ENCODE measurements around the gene LBP.
"Not testable (repeated sequence)": the region's sequence is repeated elsewhere in the genome, so short reads cannot be mapped to it uniquely, and the experiment has no call there.

The LBP gene

DNA sequence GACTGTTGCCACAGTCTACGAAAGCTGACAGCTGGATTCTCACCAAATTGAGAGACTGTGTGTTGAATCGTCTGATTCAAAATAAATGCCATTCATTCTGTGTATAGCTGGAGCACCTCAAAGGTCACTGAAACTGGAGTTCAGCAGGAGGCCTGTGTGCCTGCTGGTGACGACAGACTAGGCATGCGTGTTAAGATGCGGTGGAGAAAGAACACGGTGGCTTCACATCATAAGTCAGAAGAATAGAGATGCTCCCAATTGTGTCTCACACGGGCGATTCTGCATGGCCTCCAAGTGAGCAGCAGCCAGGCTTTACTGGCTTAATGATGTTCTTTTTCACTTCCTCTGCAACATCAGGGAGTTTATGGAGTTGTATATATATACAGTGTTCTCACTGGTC lies 56.5 kb downstream of the LBP start:
- no peak overlapping the region for H3K4me3 ChIP-seq (replicated peaks; ENCODE audit: low read depth, low read length)
- no peaks in the 10 kb centered on the region for H3K36me3 ChIP-seq (ENCODE audit: control insufficient read depth, insufficient read depth, low read length)
- TF ChIP-seq, protein P1, sequence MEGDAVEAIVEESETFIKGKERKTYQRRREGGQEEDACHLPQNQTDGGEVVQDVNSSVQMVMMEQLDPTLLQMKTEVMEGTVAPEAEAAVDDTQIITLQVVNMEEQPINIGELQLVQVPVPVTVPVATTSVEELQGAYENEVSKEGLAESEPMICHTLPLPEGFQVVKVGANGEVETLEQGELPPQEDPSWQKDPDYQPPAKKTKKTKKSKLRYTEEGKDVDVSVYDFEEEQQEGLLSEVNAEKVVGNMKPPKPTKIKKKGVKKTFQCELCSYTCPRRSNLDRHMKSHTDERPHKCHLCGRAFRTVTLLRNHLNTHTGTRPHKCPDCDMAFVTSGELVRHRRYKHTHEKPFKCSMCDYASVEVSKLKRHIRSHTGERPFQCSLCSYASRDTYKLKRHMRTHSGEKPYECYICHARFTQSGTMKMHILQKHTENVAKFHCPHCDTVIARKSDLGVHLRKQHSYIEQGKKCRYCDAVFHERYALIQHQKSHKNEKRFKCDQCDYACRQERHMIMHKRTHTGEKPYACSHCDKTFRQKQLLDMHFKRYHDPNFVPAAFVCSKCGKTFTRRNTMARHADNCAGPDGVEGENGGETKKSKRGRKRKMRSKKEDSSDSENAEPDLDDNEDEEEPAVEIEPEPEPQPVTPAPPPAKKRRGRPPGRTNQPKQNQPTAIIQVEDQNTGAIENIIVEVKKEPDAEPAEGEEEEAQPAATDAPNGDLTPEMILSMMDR (IDR thresholded peaks at IDR 0.05; ENCODE audit: insufficient read depth, low read length, poor library complexity, severe bottlenecking): no peak
- H3K27me3 ChIP-seq (replicated peaks; ENCODE audit: control insufficient read depth, insufficient read depth, low read length): no peaks in the 10 kb centered on the region
- DNase-seq (ENCODE audit: extremely low read depth, insufficient read length): no peak

DNA sequence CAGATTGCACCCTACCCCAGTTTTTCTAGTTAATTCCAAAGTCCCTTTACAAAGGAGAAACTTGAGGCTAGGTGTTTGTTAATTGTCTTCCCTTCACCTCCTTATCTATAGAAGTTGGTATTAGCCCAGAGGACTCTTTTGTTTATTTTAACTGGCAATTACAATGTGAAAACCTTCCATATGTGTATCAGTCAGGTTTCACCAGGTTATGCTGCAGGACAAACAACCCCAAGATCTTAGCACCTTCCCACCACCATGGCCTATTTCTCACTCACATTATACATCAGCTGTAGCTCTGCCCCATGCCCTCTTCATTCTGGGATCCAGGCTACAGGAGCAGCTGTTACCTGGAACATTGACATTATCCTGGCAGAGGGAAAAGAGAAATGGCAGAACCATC lies 57.7 kb downstream of the LBP start:
- H3K36me3 ChIP-seq (ENCODE audit: control insufficient read depth, insufficient read depth, low read length): no peaks in the 10 kb centered on the region; the same call in 1 of the 2 replicates
- TF ChIP-seq, protein P1 (IDR thresholded peaks at IDR 0.05; ENCODE audit: insufficient read depth, low read length, poor library complexity, severe bottlenecking): no peak
- H3K4me3 ChIP-seq (replicated peaks; ENCODE audit: low read depth, low read length): no peak overlapping the region
- no peak for DNase-seq (ENCODE audit: extremely low read depth, insufficient read length)
- H3K27me3 ChIP-seq (replicated peaks; ENCODE audit: control insufficient read depth, insufficient read depth, low read length): no peaks in the 10 kb centered on the region

DNA sequence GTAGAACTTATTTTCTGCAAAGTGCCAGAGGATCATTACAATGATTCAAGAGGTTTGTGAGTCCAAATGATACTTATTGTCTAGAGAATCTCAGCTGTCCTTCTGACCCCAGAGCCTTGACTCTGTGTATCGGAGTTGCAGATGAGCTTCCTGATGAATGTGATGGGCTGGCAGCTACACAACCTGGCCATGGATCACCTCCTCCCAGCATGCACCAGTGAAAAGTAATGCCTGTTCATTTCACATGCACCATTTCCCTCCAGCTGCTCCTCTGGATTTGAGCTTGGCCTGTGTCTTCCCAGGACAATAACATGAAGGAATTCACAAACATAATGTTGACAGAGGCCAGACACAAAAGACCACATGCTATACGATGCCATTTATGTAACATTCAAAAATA lies 58.9 kb downstream of the LBP start:
- DNase-seq (ENCODE audit: extremely low read depth, insufficient read length): no peak
- Histone ChIP-seq H3K4me3 (replicated peaks; ENCODE audit: low read depth, low read length) (no peak overlapping the region), H3K27me3 (replicated peaks; ENCODE audit: control insufficient read depth, insufficient read depth, low read length) (no peaks in the 10 kb centered on the region), H3K36me3 (ENCODE audit: control insufficient read depth, insufficient read depth, low read length) (no peaks in the 10 kb centered on the region; the same call in 1 of the 2 replicates)
- TF ChIP-seq, protein P1 (IDR thresholded peaks at IDR 0.05; ENCODE audit: insufficient read depth, low read length, poor library complexity, severe bottlenecking): no peak

DNA sequence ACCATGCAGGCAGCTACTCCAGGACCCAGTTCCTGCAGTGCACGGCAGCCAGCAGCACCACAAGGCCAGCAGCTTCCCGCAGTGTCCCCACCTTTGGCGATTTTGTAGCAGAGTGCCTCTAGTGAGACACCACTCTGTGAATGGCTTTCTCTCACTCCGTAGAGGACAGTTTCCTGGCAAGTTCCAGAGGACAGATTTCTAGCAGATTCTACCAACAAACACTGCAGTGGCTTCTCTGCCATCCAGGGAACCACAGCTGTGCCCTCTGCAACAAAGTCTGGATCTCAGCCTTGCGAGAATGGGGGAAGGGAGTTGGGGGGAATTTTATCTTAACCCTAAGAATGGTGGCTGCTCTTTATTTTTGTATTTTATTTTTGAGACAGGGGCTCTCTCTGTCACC lies 60.2 kb downstream of the LBP start:
- no peak for DNase-seq (ENCODE audit: extremely low read depth, insufficient read length)
- H3K36me3 ChIP-seq (ENCODE audit: control insufficient read depth, insufficient read depth, low read length): peaks cover 2% of the 10 kb centered on the region
- H3K4me3 ChIP-seq (replicated peaks; ENCODE audit: low read depth, low read length): no peak overlapping the region
- no peaks in the 10 kb centered on the region for H3K27me3 ChIP-seq (replicated peaks; ENCODE audit: control insufficient read depth, insufficient read depth, low read length)
- TF ChIP-seq, protein P1 (IDR thresholded peaks at IDR 0.05; ENCODE audit: insufficient read depth, low read length, poor library complexity, severe bottlenecking): no peak

DNA sequence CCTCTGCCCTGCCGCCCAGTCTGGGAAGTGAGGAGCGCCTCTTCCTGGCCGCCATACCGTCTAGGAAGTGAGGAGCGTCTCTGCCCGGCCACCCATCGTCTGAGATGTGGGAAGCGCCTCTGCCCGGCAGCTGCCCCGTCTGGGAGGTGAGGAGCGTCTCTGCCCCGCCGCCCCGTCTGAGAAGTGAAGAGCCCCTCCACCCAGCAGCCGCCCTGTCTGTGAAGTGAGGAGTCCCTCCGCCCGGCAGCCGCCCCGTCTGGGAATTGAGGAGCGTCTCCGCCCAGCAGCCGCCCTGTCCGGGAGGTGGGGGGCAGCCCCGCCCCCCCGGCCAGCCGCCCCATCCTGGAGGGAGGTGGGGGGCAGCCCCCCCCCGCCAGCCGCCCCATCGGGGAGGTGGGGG lies 61.0 kb downstream of the LBP start:
- TF ChIP-seq, protein P1 (IDR thresholded peaks at IDR 0.05; ENCODE audit: insufficient read depth, low read length, poor library complexity, severe bottlenecking): no peak
- Histone ChIP-seq H3K36me3 (ENCODE audit: control insufficient read depth, insufficient read depth, low read length) (peaks cover 2% of the 10 kb centered on the region), H3K4me3 (replicated peaks; ENCODE audit: low read depth, low read length) (no peak overlapping the region), H3K27me3 (replicated peaks; ENCODE audit: control insufficient read depth, insufficient read depth, low read length) (no peaks in the 10 kb centered on the region)
- DNase-seq (ENCODE audit: extremely low read depth, insufficient read length): no peak

DNA sequence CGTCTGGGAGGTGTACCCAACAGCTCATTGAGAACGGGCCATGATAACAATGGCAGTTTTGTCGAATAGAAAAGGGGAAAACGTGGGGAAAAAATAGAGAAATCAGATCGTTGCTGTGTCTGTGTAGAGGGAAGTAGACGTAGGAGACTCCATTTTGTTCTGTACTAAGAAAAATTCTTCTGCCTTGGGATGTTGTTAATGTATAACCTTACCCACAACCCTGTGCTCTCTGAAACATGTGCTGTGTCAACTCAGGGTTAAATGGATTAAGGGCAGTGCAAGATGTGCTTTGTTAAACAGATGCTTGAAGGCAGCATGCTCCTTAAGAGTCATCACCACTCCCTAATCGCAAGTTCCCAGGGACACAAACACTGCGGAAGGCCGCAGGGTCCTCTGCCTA lies 61.5 kb downstream of the LBP start:
- DNase-seq (ENCODE audit: extremely low read depth, insufficient read length); H3K36me3 ChIP-seq (ENCODE audit: control insufficient read depth, insufficient read depth, low read length); H3K4me3 ChIP-seq (replicated peaks; ENCODE audit: low read depth, low read length); H3K27me3 ChIP-seq (replicated peaks; ENCODE audit: control insufficient read depth, insufficient read depth, low read length): not testable (repeated sequence)

Data from GM06990 (cell line).